H9 (cell line): ENCODE data around the gene ELF5. TPM values are rescaled to one million over a fixed set of nuclear protein-coding genes. Genes with fewer than 3 reads are reported as not detected.
A peak's percentile ranks its signal among the peaks of the same experiment; 100 is the strongest.

Source experiments
- DNase-seq: peaks from one replicate; pipeline ENCODE4 v3.0.0-alpha.2; 2017
- H2AFZ ChIP-seq: one replicate; pipeline ENCODE4 v1.6.1; 2013; ENCODE audit warnings: mild to moderate bottlenecking, low read length, control low read depth, moderate library complexity
- H2AK5ac ChIP-seq: 2 replicates; pipeline ENCODE4 v1.6.1; 2013; ENCODE audit warnings: low read length, control low read depth, mixed read lengths; ENCODE audit not compliant: insufficient read length
- H2BK120ac ChIP-seq: one replicate; pipeline ENCODE4 v1.6.1; 2013; ENCODE audit warnings: low read depth, mild to moderate bottlenecking, low read length, control low read depth, inconsistent platforms; ENCODE audit not compliant: poor library complexity, severe bottlenecking
- H2BK12ac ChIP-seq: 2 replicates; pipeline ENCODE4 v1.6.1; 2013; ENCODE audit warnings: low read length, control low read depth, mixed read lengths, low read depth; ENCODE audit not compliant: insufficient read length
- H2BK15ac ChIP-seq: 2 replicates; pipeline ENCODE4 v1.6.1; 2013; ENCODE audit warnings: low read depth, low read length, control low read depth
- H2BK20ac ChIP-seq: one replicate; pipeline ENCODE4 v1.6.1; 2013; ENCODE audit warnings: low read depth, mild to moderate bottlenecking, low read length, control low read depth, inconsistent platforms; ENCODE audit not compliant: poor library complexity, severe bottlenecking
- H2BK5ac ChIP-seq: 2 replicates; pipeline ENCODE4 v1.6.1; 2013; ENCODE audit warnings: low read length, control low read depth, mixed read lengths; ENCODE audit not compliant: insufficient read length
- H3K14ac ChIP-seq: 2 replicates; pipeline ENCODE4 v1.6.1; 2013; ENCODE audit warnings: low read length, control low read depth; ENCODE audit not compliant: insufficient read depth
- H3K18ac ChIP-seq: 2 replicates; pipeline ENCODE4 v1.6.1; 2013; ENCODE audit warnings: low read depth, mild to moderate bottlenecking, mixed read lengths, low read length, control low read depth; ENCODE audit not compliant: insufficient read length
- H3K23ac ChIP-seq: 2 replicates; pipeline ENCODE4 v1.6.1; 2013; ENCODE audit warnings: low read length, control low read depth, mixed read lengths, low read depth; ENCODE audit not compliant: insufficient read length
- H3K23me2 ChIP-seq: 2 replicates; pipeline ENCODE4 v1.6.1; 2013; ENCODE audit warnings: low read depth, mild to moderate bottlenecking, mixed read lengths, low read length, control low read depth; ENCODE audit not compliant: insufficient read length, poor library complexity, severe bottlenecking
- H3K27ac ChIP-seq: 2 replicates; pipeline ENCODE4 v1.5.1; 2013; ENCODE audit warnings: low read length, control low read depth, mixed read lengths, low read depth; ENCODE audit not compliant: insufficient read length
- H3K27me3 ChIP-seq: 2 replicates; pipeline ENCODE4 v1.6.1; 2013; ENCODE audit warnings: low read length, control low read depth, inconsistent platforms; ENCODE audit not compliant: insufficient read depth
- H3K4ac ChIP-seq: 2 replicates; pipeline ENCODE4 v1.6.1; 2013; ENCODE audit warnings: low read depth, mild to moderate bottlenecking, control low read depth, inconsistent platforms, low read length, moderate library complexity
- H3K4me1 ChIP-seq: 2 replicates; pipeline ENCODE4 v1.6.1; 2013; ENCODE audit warnings: low read length, control low read depth, inconsistent platforms; ENCODE audit not compliant: insufficient read depth
- H3K4me2 ChIP-seq: 2 replicates; pipeline ENCODE4 v1.6.1; 2013; ENCODE audit warnings: low read length, control low read depth, mixed read lengths; ENCODE audit not compliant: insufficient read length, insufficient read depth
- H3K56ac ChIP-seq: 2 replicates; pipeline ENCODE4 v1.6.1; 2013; ENCODE audit warnings: low read depth, mild to moderate bottlenecking, mixed read lengths, low read length, control low read depth; ENCODE audit not compliant: insufficient read length
- H3K79me1 ChIP-seq: 2 replicates; pipeline ENCODE4 v1.6.1; 2013; ENCODE audit warnings: low read depth, mild to moderate bottlenecking, moderate library complexity, low read length, control low read depth, inconsistent platforms; ENCODE audit not compliant: insufficient read depth, poor library complexity, severe bottlenecking
- H3K79me2 ChIP-seq: 2 replicates; pipeline ENCODE4 v1.6.1; 2013; ENCODE audit warnings: low read length, control low read depth, inconsistent platforms; ENCODE audit not compliant: insufficient read depth
- H3K9ac ChIP-seq: 2 replicates; pipeline ENCODE4 v1.6.1; 2013; ENCODE audit warnings: low read length, control low read depth, mixed read lengths; ENCODE audit not compliant: insufficient read length; ENCODE audit errors: extremely low read depth
- H3K9me3 ChIP-seq: one replicate; pipeline ENCODE4 v1.6.1; 2013; ENCODE audit warnings: low read depth, low read length, inconsistent platforms; ENCODE audit not compliant: control insufficient read depth
- H3T11ph ChIP-seq: one replicate; pipeline ENCODE4 v1.6.1; 2013; ENCODE audit warnings: mild to moderate bottlenecking, low read length, control low read depth, inconsistent platforms
- H4K20me1 ChIP-seq: one replicate; pipeline ENCODE4 v1.6.1; 2013; ENCODE audit not compliant: control insufficient read depth, insufficient read length, insufficient read depth
- H4K5ac ChIP-seq: 2 replicates; pipeline ENCODE4 v1.6.1; 2013; ENCODE audit warnings: low read depth, mild to moderate bottlenecking, mixed read lengths, low read length, control low read depth; ENCODE audit not compliant: insufficient read length
- H4K8ac ChIP-seq: replicated peaks from 2 replicates; pipeline ENCODE4 v1.6.1; 2013; ENCODE audit warnings: low read length, control low read depth, mixed read lengths, low read depth; ENCODE audit not compliant: insufficient read length
- H4K91ac ChIP-seq: 2 replicates; pipeline ENCODE4 v1.6.1; 2013; ENCODE audit warnings: low read depth, mild to moderate bottlenecking, moderate library complexity, mixed read lengths, low read length, control low read depth; ENCODE audit not compliant: insufficient read length
- H3K27ac Mint-ChIP-seq, 3 experiments: 2 replicates in 2 of 3; 3 replicates in 1 of 3; pipeline ENCODE4 v1.8.0; 2020 to 2021; ENCODE audit warnings: mixed read lengths in 3 of 3, mild to moderate bottlenecking in 1 of 3, moderate library complexity in 1 of 3
- H3K27me3 Mint-ChIP-seq: 2 replicates; pipeline ENCODE4 v1.8.0; 2021; ENCODE audit warnings: low read depth, mild to moderate bottlenecking, moderate library complexity, mixed read lengths
- H3K36me3 Mint-ChIP-seq, 3 experiments: 2 replicates in 2 of 3; 3 replicates in 1 of 3; pipeline ENCODE4 v1.8.0; 2020 to 2021; ENCODE audit warnings: low read depth in 3 of 3, mixed read lengths in 3 of 3; ENCODE audit not compliant: insufficient read depth in 1 of 3
- H3K4me1 Mint-ChIP-seq, 2 experiments: 2 replicates each; pipeline ENCODE4 v1.8.0; 2020; ENCODE audit warnings: mixed read lengths in 2 of 2
- H3K4me3 Mint-ChIP-seq, 2 experiments: 2 replicates in 1 of 2; 3 replicates in 1 of 2; pipeline ENCODE4 v1.8.0; 2020 to 2021; ENCODE audit warnings: mild to moderate bottlenecking in 2 of 2, mixed read lengths in 2 of 2, moderate library complexity in 1 of 2
- H3K9me3 Mint-ChIP-seq, 2 experiments: 2 replicates in 1 of 2; 3 replicates in 1 of 2; pipeline ENCODE4 v1.8.0; 2020; ENCODE audit warnings: mild to moderate bottlenecking in 2 of 2, mixed read lengths in 2 of 2, moderate library complexity in 1 of 2
- WGBS: extraction: QIAGEN DNeasy Blood & Tissue Kit; methylation state at CpG from one replicate; pipeline ENCODE4 v1.1.7; 2013; ENCODE audit warnings: missing lambda C conversion rate, low lambda C conversion rate, mixed read lengths; ENCODE audit not compliant: insufficient read length; ENCODE audit errors: extremely low coverage; 5-methylcytosine and 5-hydroxymethylcytosine counted together
- total RNA-seq: library from RNA; stranded (reverse); gene quantifications from 2 replicates; pipeline ENCODE4 v1.2.1, GENCODE V29; 2021
- TF ChIP-seq, protein P1 (sequence below): fragments of 200-600 bp; sonication (generic); conservative IDR thresholded peaks from 3 replicates; pipeline ENCODE4 v1.8.0; 2021; ENCODE audit warnings: antibody characterized with exemption, mild to moderate bottlenecking

The ELF5 gene
- total RNA-seq, 1 experiment from 2014 or later = not detected

DNA sequence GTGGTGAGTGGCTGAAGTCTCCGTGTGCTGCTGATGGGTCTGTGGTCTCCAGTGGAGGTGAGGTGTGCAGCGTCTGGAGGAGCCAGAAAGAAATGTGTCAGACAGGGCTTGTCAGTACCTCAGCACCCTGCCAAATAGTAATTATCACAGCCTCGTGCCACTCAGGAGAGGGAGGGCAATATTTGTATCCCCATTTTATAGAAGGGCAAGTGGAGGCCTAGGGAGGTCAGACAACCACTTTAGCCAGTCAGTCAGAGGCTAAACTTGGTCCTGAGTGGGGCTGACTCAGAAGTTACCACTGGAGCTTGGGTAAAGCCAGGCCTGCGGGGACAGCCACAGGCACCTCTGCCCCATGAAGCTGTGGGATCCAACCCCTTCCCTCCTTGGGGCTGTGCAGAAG is 11.5 kb upstream of the ELF5 start:
- no peak overlapping the region for H4K5ac ChIP-seq
- no peak overlapping the region for H3K27ac ChIP-seq
- H2BK120ac ChIP-seq = no peak overlapping the region
- H3K79me1 ChIP-seq = no peaks in the 10 kb centered on the region
- no peak for DNase-seq
- no peak overlapping the region for H3K56ac ChIP-seq
- H3K9me3 Mint-ChIP-seq = no peaks in the 10 kb centered on the region
- H4K20me1 ChIP-seq = no peaks in the 10 kb centered on the region
- H3K14ac ChIP-seq = no peak overlapping the region
- H2BK5ac ChIP-seq = no peak overlapping the region
- TF ChIP-seq, protein P1, sequence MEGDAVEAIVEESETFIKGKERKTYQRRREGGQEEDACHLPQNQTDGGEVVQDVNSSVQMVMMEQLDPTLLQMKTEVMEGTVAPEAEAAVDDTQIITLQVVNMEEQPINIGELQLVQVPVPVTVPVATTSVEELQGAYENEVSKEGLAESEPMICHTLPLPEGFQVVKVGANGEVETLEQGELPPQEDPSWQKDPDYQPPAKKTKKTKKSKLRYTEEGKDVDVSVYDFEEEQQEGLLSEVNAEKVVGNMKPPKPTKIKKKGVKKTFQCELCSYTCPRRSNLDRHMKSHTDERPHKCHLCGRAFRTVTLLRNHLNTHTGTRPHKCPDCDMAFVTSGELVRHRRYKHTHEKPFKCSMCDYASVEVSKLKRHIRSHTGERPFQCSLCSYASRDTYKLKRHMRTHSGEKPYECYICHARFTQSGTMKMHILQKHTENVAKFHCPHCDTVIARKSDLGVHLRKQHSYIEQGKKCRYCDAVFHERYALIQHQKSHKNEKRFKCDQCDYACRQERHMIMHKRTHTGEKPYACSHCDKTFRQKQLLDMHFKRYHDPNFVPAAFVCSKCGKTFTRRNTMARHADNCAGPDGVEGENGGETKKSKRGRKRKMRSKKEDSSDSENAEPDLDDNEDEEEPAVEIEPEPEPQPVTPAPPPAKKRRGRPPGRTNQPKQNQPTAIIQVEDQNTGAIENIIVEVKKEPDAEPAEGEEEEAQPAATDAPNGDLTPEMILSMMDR = no peak
- H3K18ac ChIP-seq = no peak overlapping the region
- no peak overlapping the region for H4K91ac ChIP-seq
- H2BK12ac ChIP-seq = no peak overlapping the region
- H3K36me3 Mint-ChIP-seq = no peaks in the 10 kb centered on the region
- H3K79me2 ChIP-seq = no peaks in the 10 kb centered on the region
- H3T11ph ChIP-seq = no peak overlapping the region
- no peaks in the 10 kb centered on the region for H3K4me1 ChIP-seq
- peak overlapping the region in 1 of 3 experiments; percentile 34; a peak in 1 of 7 replicates for H3K27ac Mint-ChIP-seq
- no peak overlapping the region for H2AFZ ChIP-seq
- H2BK20ac ChIP-seq = no peak overlapping the region
- H3K9me3 ChIP-seq = no peaks in the 10 kb centered on the region
- no peak overlapping the region for H3K23ac ChIP-seq
- no peak overlapping the region for H4K8ac ChIP-seq
- no peaks in the 10 kb centered on the region for H3K27me3 ChIP-seq
- no peak overlapping the region for H3K4me3 Mint-ChIP-seq
- H3K4me2 ChIP-seq = no peak overlapping the region
- H2AK5ac ChIP-seq = no peak overlapping the region
- no peaks in the 10 kb centered on the region; the same call in 1 of the 2 replicates for H3K27me3 Mint-ChIP-seq
- no peaks in the 10 kb centered on the region for H3K4me1 Mint-ChIP-seq
- no CpG with 5 or more reads among the region's 4 CpGs for WGBS
- H3K4ac ChIP-seq = no peak overlapping the region
- no peaks in the 10 kb centered on the region for H3K23me2 ChIP-seq
- H2BK15ac ChIP-seq = no peak overlapping the region
- no peak overlapping the region for H3K9ac ChIP-seq
